Sigmoid colon (tissue), 7 donors: ENCODE measurements around the gene PNPLA8. TPM values are rescaled to one million over a fixed set of nuclear protein-coding genes. Genes with fewer than 3 reads are reported as not detected.

Source experiments
- DNase-seq: peaks from one replicate; pipeline ENCODE4 v3.0.0-alpha.2; 2019
- H3K27ac ChIP-seq, 4 donors: fragments of 200-600 bp; sonication (generic); one replicate each; pipeline ENCODE4 v1.5.1; 2016 to 2019; ENCODE audit warnings: mild to moderate bottlenecking in 1 of 4
- H3K27me3 ChIP-seq, 3 donors: fragments of 200-600 bp; sonication (generic); one replicate each; pipeline ENCODE4 v1.5.1; 2019; ENCODE audit warnings: mild to moderate bottlenecking in 1 of 3
- H3K36me3 ChIP-seq, 4 donors: fragments of 200-600 bp; sonication (generic); one replicate each; pipeline ENCODE4 v1.5.1; 2016 to 2019
- H3K4me1 ChIP-seq, 4 donors: fragments of 200-600 bp; sonication (generic); one replicate each; pipeline ENCODE4 v1.5.1; 2017 to 2019
- H3K4me3 ChIP-seq, 4 donors: fragments of 200-600 bp; sonication (generic); one replicate each; pipeline ENCODE4 v1.5.1; 2017 to 2019; ENCODE audit warnings: mild to moderate bottlenecking in 2 of 4, moderate library complexity in 1 of 4
- H3K9me3 ChIP-seq, 4 donors: fragments of 200-600 bp in 3 of 4; sonication (generic) in 3 of 4; one replicate each; pipeline versions ENCODE4 v1.5.1 to v1.6.1; 2013 to 2019
- EP300 ChIP-seq, 4 donors: sonication (generic); formaldehyde crosslinking; IDR thresholded peaks; one replicate each; pipeline ENCODE4 v1.6.1; 2017; ENCODE audit warnings: antibody characterized with exemption in 4 of 4
- POLR2A ChIP-seq, 2 donors: fragments of 450-650 bp; IDR thresholded peaks; one replicate each; pipeline ENCODE4 v1.6.1; 2016; ENCODE audit warnings: antibody characterized with exemption in 2 of 2, mild to moderate bottlenecking in 2 of 2, moderate library complexity in 2 of 2
- POLR2AphosphoS5 ChIP-seq, 4 donors: sonication (generic); formaldehyde crosslinking; IDR thresholded peaks; one replicate each; pipeline ENCODE4 v1.6.1; 2017; ENCODE audit warnings: antibody characterized with exemption in 4 of 4
- WGBS, 2 donors: extraction: QIAGEN DNeasy Blood & Tissue Kit; methylation state at CpG; one replicate each; pipeline ENCODE4 v1.1.7; 2013; 5-methylcytosine and 5-hydroxymethylcytosine counted together
- intact Hi-C: fragments of 100-400 bp; cut with DNase I; formaldehyde crosslinking; loops from one replicate; pipeline ENCODE4 v1.15.1; 2023
- polyA plus RNA-seq, 3 donors: library from polyadenylated mRNA; stranded (reverse); fragments of 200-250 nt; gene quantifications; one replicate each; pipeline ENCODE4 v1.2.3, GENCODE V29; 2013
- total RNA-seq, 4 donors: library from RNA; depleted of rRNA; stranded (reverse); fragments of >200 nt; gene quantifications; one replicate each; pipeline ENCODE4 v1.1.0, GENCODE V29; 2016
- TF ChIP-seq, protein P1 (sequence below), 4 experiments: fragments of 450-650 bp in 3 of 4; fragments of 200-600 bp in 1 of 4; IDR thresholded peaks; one replicate each; pipeline ENCODE4 v1.5.1; 2016 to 2019; ENCODE audit warnings: antibody characterized with exemption in 4 of 4, mild to moderate bottlenecking in 3 of 4, moderate library complexity in 2 of 4
- donor health status: healthy with polysubstance abuse.
- donor health status: Bipolar disorder and iron deficiency.
- donor health status: healthy.

Gene PNPLA8
- total and polyA plus RNA-seq, 7 donors: 12.0 to 42.9 (median 26.3) TPM

DNA sequence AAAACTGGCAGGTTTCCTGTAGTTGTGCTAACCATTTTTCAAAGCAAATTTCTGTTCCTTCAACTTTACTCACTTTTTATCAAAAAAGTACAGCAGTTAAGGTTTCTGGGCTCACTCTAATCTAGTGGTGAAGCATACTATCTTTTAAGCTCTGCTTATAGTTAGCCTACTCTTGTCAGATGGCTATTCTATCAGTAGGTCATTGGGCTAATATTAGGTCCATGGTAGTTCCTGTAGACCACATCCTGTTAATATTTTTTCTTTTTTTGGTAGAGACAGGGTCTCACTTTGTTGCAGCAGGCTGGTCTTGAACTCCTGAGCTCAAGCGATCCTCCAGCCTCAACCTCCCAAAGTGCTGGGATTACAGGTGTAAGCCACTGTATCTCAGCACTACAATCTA, 41.8 kb downstream of the PNPLA8 start:
- DNase-seq: no peak
- Histone ChIP-seq H3K36me3 (peaks cover 0 to 61% (median 9%) of the 10 kb centered on the region in 4 donors), H3K9me3 (no peaks in the 10 kb centered on the region), H3K4me3 (no peak overlapping the region), H3K27ac (no peak overlapping the region), H3K27me3 (no peaks in the 10 kb centered on the region), H3K4me1 (no peaks in the 10 kb centered on the region)
- intact Hi-C loops: no loop called here
- WGBS, 2 donors: 80 to 97% methylated on average over 1 of the region's 1 CpG
- TF ChIP-seq POLR2AphosphoS5 (IDR thresholded peaks at IDR 0.05) (no peak), EP300 (IDR thresholded peaks at IDR 0.05) (no peak), POLR2A (IDR thresholded peaks at IDR 0.05) (no peak)
- TF ChIP-seq, protein P1, sequence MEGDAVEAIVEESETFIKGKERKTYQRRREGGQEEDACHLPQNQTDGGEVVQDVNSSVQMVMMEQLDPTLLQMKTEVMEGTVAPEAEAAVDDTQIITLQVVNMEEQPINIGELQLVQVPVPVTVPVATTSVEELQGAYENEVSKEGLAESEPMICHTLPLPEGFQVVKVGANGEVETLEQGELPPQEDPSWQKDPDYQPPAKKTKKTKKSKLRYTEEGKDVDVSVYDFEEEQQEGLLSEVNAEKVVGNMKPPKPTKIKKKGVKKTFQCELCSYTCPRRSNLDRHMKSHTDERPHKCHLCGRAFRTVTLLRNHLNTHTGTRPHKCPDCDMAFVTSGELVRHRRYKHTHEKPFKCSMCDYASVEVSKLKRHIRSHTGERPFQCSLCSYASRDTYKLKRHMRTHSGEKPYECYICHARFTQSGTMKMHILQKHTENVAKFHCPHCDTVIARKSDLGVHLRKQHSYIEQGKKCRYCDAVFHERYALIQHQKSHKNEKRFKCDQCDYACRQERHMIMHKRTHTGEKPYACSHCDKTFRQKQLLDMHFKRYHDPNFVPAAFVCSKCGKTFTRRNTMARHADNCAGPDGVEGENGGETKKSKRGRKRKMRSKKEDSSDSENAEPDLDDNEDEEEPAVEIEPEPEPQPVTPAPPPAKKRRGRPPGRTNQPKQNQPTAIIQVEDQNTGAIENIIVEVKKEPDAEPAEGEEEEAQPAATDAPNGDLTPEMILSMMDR (IDR thresholded peaks at IDR 0.05): no peak

DNA sequence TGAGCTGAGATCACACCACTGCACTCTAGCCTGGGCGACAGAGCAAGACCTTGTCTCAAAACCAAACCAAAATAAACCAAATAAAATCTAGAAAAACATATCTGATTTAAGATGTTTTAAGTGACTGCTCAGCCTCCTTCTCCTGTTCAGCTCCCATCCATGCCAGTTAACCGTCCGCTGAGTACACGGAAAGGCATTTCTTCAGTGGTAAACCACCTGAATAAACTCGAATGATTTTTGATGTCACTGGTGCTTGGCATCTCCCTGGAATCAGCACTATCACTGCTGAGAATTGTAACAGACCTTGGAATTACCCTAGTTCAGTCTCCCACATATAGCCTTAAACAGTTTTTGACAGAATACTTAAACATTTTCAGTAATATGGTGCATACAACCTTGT, 45.6 kb downstream of the PNPLA8 start:
- no peak for DNase-seq
- Histone ChIP-seq H3K27me3 (no peaks in the 10 kb centered on the region), H3K36me3 (peaks cover 0 to 62% (median 8%) of the 10 kb centered on the region in 4 donors), H3K9me3 (no peaks in the 10 kb centered on the region), H3K4me1 (no peaks in the 10 kb centered on the region), H3K4me3 (no peak overlapping the region), H3K27ac (no peak overlapping the region)
- no peak for TF ChIP-seq POLR2A (IDR thresholded peaks at IDR 0.05)
- TF ChIP-seq, protein P1 (IDR thresholded peaks at IDR 0.05): no peak
- no peak for TF ChIP-seq POLR2AphosphoS5 (IDR thresholded peaks at IDR 0.05)
- no peak for TF ChIP-seq EP300 (IDR thresholded peaks at IDR 0.05)
- WGBS, 2 donors: 94 to 95% methylated on average over 5 of the region's 5 CpGs
- intact Hi-C loops: no loop called here

DNA sequence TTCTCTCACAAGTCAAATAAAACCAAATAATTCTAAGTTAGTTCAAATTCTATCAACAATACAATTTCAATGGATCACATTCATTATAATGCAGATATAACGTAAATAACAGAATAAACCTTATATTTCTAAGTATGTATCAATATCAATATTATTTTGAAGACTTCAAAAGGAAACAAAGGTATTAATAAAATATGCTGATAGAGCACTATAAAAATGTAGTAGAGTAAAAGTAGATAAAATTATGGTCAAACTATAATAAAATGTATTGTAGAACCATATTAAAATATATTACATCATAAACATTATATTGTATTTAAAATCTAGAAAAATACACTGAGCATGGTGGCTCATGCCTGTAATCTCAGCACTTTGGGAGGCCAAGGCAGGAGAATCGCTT, 46.2 kb downstream of the PNPLA8 start:
- H3K27me3 ChIP-seq: no peaks in the 10 kb centered on the region
- no peak for TF ChIP-seq EP300 (IDR thresholded peaks at IDR 0.05)
- no peak for DNase-seq
- intact Hi-C loops: no loop called here
- H3K27ac ChIP-seq: no peak overlapping the region
- peaks cover 0 to 62% (median 8%) of the 10 kb centered on the region in 4 donors for H3K36me3 ChIP-seq
- H3K4me1 ChIP-seq: no peaks in the 10 kb centered on the region
- no peaks in the 10 kb centered on the region for H3K9me3 ChIP-seq
- 99% methylated on average over 2 of the region's 2 CpGs for WGBS, 2 donors
- H3K4me3 ChIP-seq: no peak overlapping the region

DNA sequence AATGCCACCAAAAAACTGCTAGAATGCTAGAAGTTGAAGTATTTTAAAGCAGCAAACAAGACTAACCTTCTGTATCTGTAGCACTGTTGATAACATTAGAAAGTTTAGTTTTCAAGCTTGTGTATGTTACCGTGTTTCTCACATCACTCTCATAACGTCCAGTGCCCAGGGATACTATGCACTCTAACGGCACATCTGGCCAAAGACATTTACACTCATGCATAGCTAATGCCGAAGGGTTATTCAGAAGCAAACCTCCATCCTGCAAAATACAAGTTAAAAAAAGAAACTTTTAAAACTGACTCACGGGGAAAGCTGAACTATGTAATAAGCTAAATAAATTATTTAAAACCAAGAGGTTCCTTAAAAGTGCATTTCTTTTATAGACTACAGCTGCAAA, 46.8 kb downstream of the PNPLA8 start:
- no peaks in the 10 kb centered on the region for H3K4me1 ChIP-seq
- intact Hi-C loops: no loop called here
- TF ChIP-seq POLR2AphosphoS5 (IDR thresholded peaks at IDR 0.05): no peak
- TF ChIP-seq, protein P1 (IDR thresholded peaks at IDR 0.05): no peak
- TF ChIP-seq EP300 (IDR thresholded peaks at IDR 0.05): no peak
- TF ChIP-seq POLR2A (IDR thresholded peaks at IDR 0.05): no peak
- H3K36me3 ChIP-seq: peaks cover 0 to 67% (median 8%) of the 10 kb centered on the region in 4 donors
- 87 to 97% methylated on average over 5 of the region's 5 CpGs for WGBS, 2 donors
- no peaks in the 10 kb centered on the region for H3K9me3 ChIP-seq
- H3K27me3 ChIP-seq: no peaks in the 10 kb centered on the region
- no peak overlapping the region for H3K4me3 ChIP-seq
- no peak overlapping the region for H3K27ac ChIP-seq
- no peak for DNase-seq

DNA sequence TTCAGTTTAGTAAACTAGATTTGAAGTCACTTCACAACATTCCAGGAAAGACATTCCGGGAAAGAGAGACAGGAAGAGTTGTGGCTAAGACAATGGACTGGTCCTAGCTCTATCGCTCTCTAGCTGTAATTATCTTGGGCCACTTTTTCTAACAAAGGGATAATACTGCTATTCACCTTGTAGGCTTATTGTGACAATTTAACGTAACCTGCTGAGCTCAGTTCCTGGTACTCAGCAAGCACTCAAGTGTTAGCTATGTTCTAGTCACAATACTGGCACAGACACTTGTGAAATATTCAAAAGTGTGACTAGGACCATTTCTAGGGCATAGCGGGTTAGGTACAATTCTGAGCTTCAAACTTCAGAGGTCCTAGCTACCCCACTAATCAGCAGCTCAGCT, 57.7 kb downstream of the PNPLA8 start:
- H3K4me1 ChIP-seq: no peaks in the 10 kb centered on the region
- TF ChIP-seq POLR2A (IDR thresholded peaks at IDR 0.05) (no peak), POLR2AphosphoS5 (IDR thresholded peaks at IDR 0.05) (no peak), EP300 (IDR thresholded peaks at IDR 0.05) (no peak)
- TF ChIP-seq, protein P1 (IDR thresholded peaks at IDR 0.05): no peak
- no peaks in the 10 kb centered on the region for H3K9me3 ChIP-seq
- WGBS, 2 donors: 65 to 77% methylated on average over 4 of the region's 4 CpGs
- DNase-seq: no peak
- intact Hi-C loops: no loop called here
- H3K27ac ChIP-seq: no peak overlapping the region
- H3K4me3 ChIP-seq: no peak overlapping the region
- H3K36me3 ChIP-seq: peaks cover 0 to 22% (median 0%) of the 10 kb centered on the region in 4 donors
- H3K27me3 ChIP-seq: no peaks in the 10 kb centered on the region
